Esophagus squamous epithelium (tissue), 4 donors: ENCODE data around the gene ORAI1.

Experiments
- CTCF ChIP-seq, 6 experiments: fragments of 450-650 bp in 4 of 6; fragments of 200-600 bp in 2 of 6; sonication (generic) in 2 of 6; IDR thresholded peaks; one replicate each; pipeline ENCODE4 v1.5.1; 2016 to 2019; ENCODE audit warnings: antibody characterized with exemption in 6 of 6, mild to moderate bottlenecking in 4 of 6, moderate library complexity in 4 of 6
- POLR2A ChIP-seq, 4 donors: fragments of 450-650 bp; IDR thresholded peaks; one replicate each; pipeline ENCODE4 v1.6.1; 2017; ENCODE audit warnings: antibody characterized with exemption in 4 of 4, mild to moderate bottlenecking in 4 of 4, moderate library complexity in 3 of 4

- no peak for TF ChIP-seq CTCF (IDR thresholded peaks at IDR 0.05)
- no peak for TF ChIP-seq POLR2A (IDR thresholded peaks at IDR 0.05)
These were observed 8.5 kb downstream of the ORAI1 start for GRCh38 chr12:121634836-121635235.
